Skin of body (tissue), 2 donors: ENCODE measurements around the gene PRSS1. TPM values are rescaled to one million over a fixed set of nuclear protein-coding genes. Genes with fewer than 3 reads are reported as not detected.
"Not testable (repeated sequence)": the region's sequence is repeated elsewhere in the genome, so short reads cannot be mapped to it uniquely, and the experiment has no call there.

Source experiments
- DNase-seq: peaks from one replicate; lab custom pipeline; 2025; lab: John Stamatoyannopoulos, UW
- total RNA-seq: library from RNA; depleted of rRNA; stranded (reverse); fragments of >200 nt; gene quantifications from one replicate; pipeline ENCODE4 v1.2.3, GENCODE V29; 2014

PRSS1 gene
- total RNA-seq, 1 donor from 2014 or later = not detected

- DNase-seq = no peak
Measured at GRCh38 chr7:142746264-142746663, 3.0 kb upstream of the PRSS1 start.

GRCh38 chr7:142748410-142748809, 862 bp upstream of the PRSS1 start:
- not testable (repeated sequence) for DNase-seq

- no peak for DNase-seq
Measured at GRCh38 chr7:142750321-142750938, 1.2 kb downstream of the PRSS1 start.

GRCh38 chr7:142751526-142752175, 2.4 kb downstream of the PRSS1 start:
- DNase-seq = not testable (repeated sequence)

- DNase-seq = no peak
Measured at GRCh38 chr7:142752376-142753225, 3.3 kb downstream of the PRSS1 start.

GRCh38 chr7:142753366-142753765, 4.1 kb downstream of the PRSS1 start:
- no peak for DNase-seq

- DNase-seq = peak; percentile 85
Measured at GRCh38 chr7:142753925-142754491, 4.7 kb downstream of the PRSS1 start.

GRCh38 chr7:142754681-142755575, 5.7 kb downstream of the PRSS1 start:
- no peak for DNase-seq

- not testable (repeated sequence) for DNase-seq
Measured at GRCh38 chr7:142758312-142758711, 9.0 kb downstream of the PRSS1 start.

- DNase-seq = no peak
Measured at GRCh38 chr7:142759433-142759832, 10.2 kb downstream of the PRSS1 start.

GRCh38 chr7:142760071-142760642, 10.9 kb downstream of the PRSS1 start:
- DNase-seq = no peak

- not testable (repeated sequence) for DNase-seq
Measured at GRCh38 chr7:142761606-142762005, 12.3 kb downstream of the PRSS1 start.

GRCh38 chr7:142762104-142762503, 12.8 kb downstream of the PRSS1 start:
- DNase-seq = no peak

GRCh38 chr7:142767451-142767850, 18.2 kb downstream of the PRSS1 start:
- DNase-seq = no peak

- DNase-seq = no peak
Measured at GRCh38 chr7:142767861-142768260, 18.6 kb downstream of the PRSS1 start.

GRCh38 chr7:142768885-142769284, 19.6 kb downstream of the PRSS1 start:
- not testable (repeated sequence) for DNase-seq

- DNase-seq = no peak
Measured at GRCh38 chr7:142770661-142771352, 21.5 kb downstream of the PRSS1 start, which contains the start of gene PRSS2. PRSS2 (plus strand) TSS chr7:142770970; CDS start chr7:142770983, 13 bp downstream.

GRCh38 chr7:142771353-142771723, 22.1 kb downstream of the PRSS1 start:
- no peak for DNase-seq

GRCh38 chr7:142772051-142772450, 22.8 kb downstream of the PRSS1 start:
- DNase-seq = no peak

GRCh38 chr7:142772673-142773072, 23.4 kb downstream of the PRSS1 start:
- no peak for DNase-seq
